Measurements from ENCODE around the gene PTTG1IP.

The PTTG1IP gene

DNA sequence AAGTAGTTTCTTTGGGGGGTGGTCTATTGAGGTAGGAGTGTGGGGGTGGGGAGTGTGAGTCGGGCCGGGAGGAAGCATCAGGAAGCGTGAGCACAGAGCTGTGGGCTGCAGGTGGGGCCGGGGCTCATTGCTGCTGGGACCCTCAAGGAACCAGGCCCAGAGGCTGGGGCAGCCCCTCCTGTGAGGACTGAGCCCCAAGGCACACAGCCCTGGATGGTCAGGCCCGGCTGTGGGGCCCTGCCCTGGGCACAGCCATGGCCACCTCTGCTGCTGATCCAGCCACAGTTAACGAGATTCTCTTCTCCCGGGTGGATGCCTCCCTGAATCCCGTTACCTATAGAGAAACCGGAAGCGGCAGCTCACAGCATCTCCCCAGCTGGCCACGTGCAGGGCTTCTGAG is 32.7 kb downstream of the PTTG1IP start:
- FAIRE-seq = no peak
- TF ChIP-seq TAF1 (IDR thresholded peaks at IDR 0.05; ENCODE audit: low read depth, low read length) = no peak
- no peak for TF ChIP-seq POU2F2 (IDR thresholded peaks at IDR 0.05; ENCODE audit: low read depth, low read length)
- TF ChIP-seq SPI1 (IDR thresholded peaks at IDR 0.05; ENCODE audit: low read depth, low read length) = no peak
- TF ChIP-seq POLR2A (IDR thresholded peaks at IDR 0.05; ENCODE audit: low read depth, low read length) = no peak
- no peak for TF ChIP-seq PAX5 (IDR thresholded peaks at IDR 0.05; ENCODE audit: insufficient read depth, low read length, severe bottlenecking)
- no peak for TF ChIP-seq POLR2AphosphoS5 (IDR thresholded peaks at IDR 0.05; ENCODE audit: low read depth, low read length)
- DNase-seq (ENCODE audit: insufficient read length, low spot score) = no peak

DNA sequence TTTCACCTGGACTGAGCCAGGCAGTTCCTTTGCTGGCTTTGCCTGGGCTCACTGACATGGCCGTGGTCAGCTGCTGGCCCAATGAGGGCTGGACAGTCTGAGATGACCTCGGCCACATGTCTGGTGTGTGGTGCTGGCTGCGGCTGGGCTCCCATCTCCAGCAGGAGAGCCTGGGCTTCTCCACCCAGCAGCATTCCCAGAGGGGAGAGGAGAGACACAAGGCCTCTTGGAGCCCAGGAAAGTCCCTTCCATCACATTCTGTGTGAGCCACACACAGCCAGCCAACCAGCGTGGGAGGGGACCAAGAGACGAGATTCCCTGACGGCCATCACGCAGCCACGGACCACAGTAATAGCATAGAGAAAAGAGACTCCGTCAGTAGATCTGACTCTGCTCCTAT is 34.5 kb downstream of the PTTG1IP start:
- no peak for DNase-seq (ENCODE audit: insufficient read length, low spot score)
- no peak for FAIRE-seq
- TF ChIP-seq TAF1 (IDR thresholded peaks at IDR 0.05; ENCODE audit: low read depth, low read length) (no peak), POU2F2 (IDR thresholded peaks at IDR 0.05; ENCODE audit: low read depth, low read length) (no peak), POLR2AphosphoS5 (IDR thresholded peaks at IDR 0.05; ENCODE audit: low read depth, low read length) (no peak), POLR2A (IDR thresholded peaks at IDR 0.05; ENCODE audit: low read depth, low read length) (no peak), PAX5 (IDR thresholded peaks at IDR 0.05; ENCODE audit: insufficient read depth, low read length, severe bottlenecking) (no peak), SPI1 (IDR thresholded peaks at IDR 0.05; ENCODE audit: low read depth, low read length) (no peak)

DNA sequence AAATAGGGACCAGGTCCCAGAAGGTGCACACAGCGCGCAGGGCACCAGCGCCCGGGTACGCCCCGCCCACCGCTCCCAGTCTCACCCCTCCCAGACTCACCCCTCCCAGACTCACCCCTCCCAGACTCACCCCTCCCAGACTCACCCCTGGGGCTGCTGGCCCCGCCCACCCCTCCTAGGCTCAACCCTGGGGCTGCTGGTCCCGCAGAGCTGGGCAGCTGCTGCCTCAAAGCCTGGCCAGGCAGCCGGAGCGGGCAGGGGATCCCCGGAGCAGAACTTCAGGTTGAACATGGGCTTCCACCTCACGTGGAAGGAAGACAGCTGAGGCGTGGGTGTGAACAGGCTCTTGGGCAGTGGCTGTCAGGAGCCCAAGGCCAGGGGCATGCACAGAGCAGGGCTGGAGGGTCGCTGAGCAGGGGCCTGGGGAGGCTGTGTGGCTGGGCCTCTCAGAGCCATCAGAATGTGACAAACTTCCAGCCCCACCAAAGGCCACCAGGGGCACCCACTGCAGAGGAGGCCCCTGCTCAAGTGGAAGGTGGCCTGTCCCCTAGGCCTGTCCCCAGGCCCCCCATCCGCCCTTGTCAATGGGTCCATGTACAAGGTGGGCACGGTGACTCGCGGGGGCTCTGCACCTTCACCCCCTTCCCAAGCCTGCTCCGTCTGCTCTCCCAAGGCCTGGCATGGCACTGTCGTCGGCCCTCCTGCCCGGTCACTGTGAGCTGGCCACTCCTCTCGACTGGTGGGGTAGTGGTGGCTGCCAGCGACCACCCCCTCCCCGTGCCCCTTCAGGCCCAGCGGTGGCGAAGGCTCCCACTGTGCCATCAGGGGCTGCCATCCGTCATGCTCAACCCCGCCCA is 35.2 kb downstream of the PTTG1IP start:
- no peak for TF ChIP-seq TAF1 (IDR thresholded peaks at IDR 0.05; ENCODE audit: low read depth, low read length)
- no peak for TF ChIP-seq POU2F2 (IDR thresholded peaks at IDR 0.05; ENCODE audit: low read depth, low read length)
- TF ChIP-seq PAX5 (IDR thresholded peaks at IDR 0.05; ENCODE audit: insufficient read depth, low read length, severe bottlenecking) = no peak
- no peak for TF ChIP-seq POLR2AphosphoS5 (IDR thresholded peaks at IDR 0.05; ENCODE audit: low read depth, low read length)
- no peak for TF ChIP-seq POLR2A (IDR thresholded peaks at IDR 0.05; ENCODE audit: low read depth, low read length)
- no peak for TF ChIP-seq SPI1 (IDR thresholded peaks at IDR 0.05; ENCODE audit: low read depth, low read length)
- FAIRE-seq = no peak
- no peak for DNase-seq (ENCODE audit: insufficient read length, low spot score)

- no peak for FAIRE-seq
- TF ChIP-seq TAF1 (IDR thresholded peaks at IDR 0.05; ENCODE audit: low read depth, low read length) = no peak
- no peak for TF ChIP-seq POU2F2 (IDR thresholded peaks at IDR 0.05; ENCODE audit: low read depth, low read length)
- no peak for TF ChIP-seq PAX5 (IDR thresholded peaks at IDR 0.05; ENCODE audit: insufficient read depth, low read length, severe bottlenecking)
- no peak for TF ChIP-seq SPI1 (IDR thresholded peaks at IDR 0.05; ENCODE audit: low read depth, low read length)
- no peak for TF ChIP-seq POLR2A (IDR thresholded peaks at IDR 0.05; ENCODE audit: low read depth, low read length)
- TF ChIP-seq POLR2AphosphoS5 (IDR thresholded peaks at IDR 0.05; ENCODE audit: low read depth, low read length) = no peak
- DNase-seq (ENCODE audit: insufficient read length, low spot score) = no peak
These were observed 36.0 kb downstream of the PTTG1IP start for GRCh38 chr21:44837537-44837936.

DNA sequence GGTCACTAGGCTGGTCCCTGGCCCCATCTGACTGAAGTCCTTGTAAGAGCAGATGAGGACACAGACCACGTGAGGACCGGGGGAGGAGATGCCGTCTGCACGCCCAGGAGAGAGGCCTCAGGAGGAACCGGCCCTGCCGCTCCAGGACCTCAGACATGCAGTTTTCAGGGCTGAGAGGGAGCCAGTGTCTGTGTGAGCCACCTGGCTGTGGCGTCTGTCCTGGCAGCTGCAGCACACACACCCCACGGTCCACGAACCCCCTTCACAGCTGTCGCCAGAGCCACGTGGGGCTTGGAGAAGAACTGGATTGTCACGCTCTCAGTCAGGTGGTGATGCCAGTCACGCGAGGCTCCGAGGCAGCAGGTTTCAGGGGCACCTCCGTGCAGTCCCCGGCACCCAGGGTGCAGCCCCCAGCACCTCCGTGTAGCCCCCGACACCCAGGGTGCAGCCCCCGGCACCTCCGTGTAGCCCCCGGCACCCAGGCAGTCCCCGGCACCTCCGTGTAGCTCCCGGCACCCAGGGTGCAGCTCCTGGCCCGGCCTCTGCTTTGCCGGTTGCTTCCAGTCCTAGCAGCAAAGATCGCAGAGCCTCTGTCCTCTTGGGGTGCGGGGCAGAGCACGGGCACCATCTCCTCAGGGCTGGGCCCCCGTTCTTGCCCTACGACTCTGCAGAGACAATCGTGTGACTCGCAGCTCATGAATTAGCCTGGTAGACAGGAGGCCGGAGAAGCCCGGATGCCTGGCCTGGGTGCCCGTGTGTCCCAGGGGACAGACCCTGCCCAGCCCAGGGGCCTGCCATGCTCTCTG is 36.6 kb downstream of the PTTG1IP start:
- no peak for TF ChIP-seq PAX5 (IDR thresholded peaks at IDR 0.05; ENCODE audit: insufficient read depth, low read length, severe bottlenecking)
- no peak for TF ChIP-seq POU2F2 (IDR thresholded peaks at IDR 0.05; ENCODE audit: low read depth, low read length)
- no peak for TF ChIP-seq POLR2AphosphoS5 (IDR thresholded peaks at IDR 0.05; ENCODE audit: low read depth, low read length)
- no peak for TF ChIP-seq TAF1 (IDR thresholded peaks at IDR 0.05; ENCODE audit: low read depth, low read length)
- no peak for TF ChIP-seq POLR2A (IDR thresholded peaks at IDR 0.05; ENCODE audit: low read depth, low read length)
- TF ChIP-seq SPI1 (IDR thresholded peaks at IDR 0.05; ENCODE audit: low read depth, low read length) = no peak
- FAIRE-seq (no peak), DNase-seq (ENCODE audit: insufficient read length, low spot score) (no peak)

- DNase-seq (ENCODE audit: insufficient read length, low spot score) (no peak), FAIRE-seq (no peak)
- TF ChIP-seq POLR2A (IDR thresholded peaks at IDR 0.05; ENCODE audit: low read depth, low read length) (no peak), POU2F2 (IDR thresholded peaks at IDR 0.05; ENCODE audit: low read depth, low read length) (no peak), TAF1 (IDR thresholded peaks at IDR 0.05; ENCODE audit: low read depth, low read length) (no peak), POLR2AphosphoS5 (IDR thresholded peaks at IDR 0.05; ENCODE audit: low read depth, low read length) (no peak), SPI1 (IDR thresholded peaks at IDR 0.05; ENCODE audit: low read depth, low read length) (no peak), PAX5 (IDR thresholded peaks at IDR 0.05; ENCODE audit: insufficient read depth, low read length, severe bottlenecking) (no peak)
These were observed 37.2 kb downstream of the PTTG1IP start for GRCh38 chr21:44836349-44836665.

DNA sequence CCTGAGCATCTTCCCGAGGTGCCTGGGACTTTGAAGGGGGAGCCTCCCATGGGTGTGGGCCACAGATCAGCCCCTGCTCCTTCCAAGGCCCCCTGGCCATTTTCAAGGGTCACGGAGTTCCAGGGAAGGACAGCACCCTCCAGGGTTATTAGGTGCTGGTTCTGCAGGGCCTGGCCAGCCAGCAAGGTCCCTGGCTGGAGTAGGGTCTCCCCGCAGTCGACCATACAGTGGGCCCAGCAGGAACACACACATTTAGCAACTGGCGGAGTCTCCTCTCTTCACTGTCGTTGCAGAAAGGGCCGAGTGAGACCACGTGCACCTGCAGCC is 37.9 kb downstream of the PTTG1IP start:
- TF ChIP-seq SPI1 (IDR thresholded peaks at IDR 0.05; ENCODE audit: low read depth, low read length) (no peak), POLR2A (IDR thresholded peaks at IDR 0.05; ENCODE audit: low read depth, low read length) (no peak), PAX5 (IDR thresholded peaks at IDR 0.05; ENCODE audit: insufficient read depth, low read length, severe bottlenecking) (no peak), POLR2AphosphoS5 (IDR thresholded peaks at IDR 0.05; ENCODE audit: low read depth, low read length) (no peak), TAF1 (IDR thresholded peaks at IDR 0.05; ENCODE audit: low read depth, low read length) (no peak), POU2F2 (IDR thresholded peaks at IDR 0.05; ENCODE audit: low read depth, low read length) (no peak)
- FAIRE-seq (no peak), DNase-seq (ENCODE audit: insufficient read length, low spot score) (no peak)

GRCh38 chr21:44834951-44835646 is 38.4 kb downstream of the PTTG1IP start:
- no peak for DNase-seq (ENCODE audit: insufficient read length, low spot score)
- no peak for FAIRE-seq
- TF ChIP-seq POLR2A (IDR thresholded peaks at IDR 0.05; ENCODE audit: low read depth, low read length) (no peak), POU2F2 (IDR thresholded peaks at IDR 0.05; ENCODE audit: low read depth, low read length) (no peak), SPI1 (IDR thresholded peaks at IDR 0.05; ENCODE audit: low read depth, low read length) (no peak), TAF1 (IDR thresholded peaks at IDR 0.05; ENCODE audit: low read depth, low read length) (no peak)

Measured in GM12891 (cell line).